Measurements from ENCODE around the gene CSNK1E.
"Not testable (repeated sequence)": the region's sequence is repeated elsewhere in the genome, so short reads cannot be mapped to it uniquely, and the experiment has no call there.

Gene CSNK1E

DNA sequence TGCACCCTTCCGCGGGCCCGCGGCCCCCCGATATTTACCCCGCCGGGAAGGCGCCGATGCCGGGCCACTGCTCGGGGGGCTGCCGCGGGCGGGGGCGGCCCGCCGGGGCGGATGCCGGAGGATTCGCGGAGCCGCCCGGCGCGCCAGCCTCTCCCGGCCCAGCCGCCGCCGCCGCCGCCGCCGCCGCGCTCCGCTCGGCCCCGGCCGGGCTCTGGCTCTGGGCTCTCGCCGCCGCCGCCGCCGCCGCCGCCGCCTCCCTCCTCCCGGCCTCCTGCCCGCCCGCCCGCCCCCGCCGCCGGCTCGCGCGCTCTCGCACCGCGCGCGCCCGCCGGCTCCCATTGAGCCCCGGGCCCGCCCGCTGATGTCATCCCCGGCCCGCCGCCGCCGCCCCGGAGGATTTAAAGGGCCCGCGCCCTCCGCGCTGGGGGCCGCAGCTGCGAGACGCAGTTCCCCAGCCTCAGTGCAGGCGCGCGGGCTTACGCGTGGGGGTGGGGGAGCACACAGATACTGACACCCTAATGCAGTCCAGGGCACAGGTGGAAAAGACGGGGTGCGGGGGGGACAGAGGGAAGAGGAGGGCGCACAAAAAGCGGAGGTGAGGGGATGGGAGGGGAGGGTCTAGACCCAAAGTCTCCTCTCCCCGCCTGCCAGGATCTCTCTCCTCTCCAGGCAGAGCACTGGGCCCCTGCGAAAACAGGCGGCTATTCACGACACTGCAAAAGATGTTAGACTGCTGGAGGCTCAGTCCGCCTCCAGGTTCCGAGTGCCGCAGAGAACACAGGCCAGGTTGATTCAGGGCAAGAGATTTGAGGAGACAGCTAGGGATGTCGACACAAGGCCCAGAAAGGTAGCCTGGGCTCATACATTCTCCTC lies at the start of gene CSNK1E:
Gene CSNK1E, minus strand, starts transcription at position 312 of the 873 bp plus-strand sequence. CDS start 3,276 bp downstream, outside the sequence.
- peak; percentile 7 to 29 for DNase-seq

DNA sequence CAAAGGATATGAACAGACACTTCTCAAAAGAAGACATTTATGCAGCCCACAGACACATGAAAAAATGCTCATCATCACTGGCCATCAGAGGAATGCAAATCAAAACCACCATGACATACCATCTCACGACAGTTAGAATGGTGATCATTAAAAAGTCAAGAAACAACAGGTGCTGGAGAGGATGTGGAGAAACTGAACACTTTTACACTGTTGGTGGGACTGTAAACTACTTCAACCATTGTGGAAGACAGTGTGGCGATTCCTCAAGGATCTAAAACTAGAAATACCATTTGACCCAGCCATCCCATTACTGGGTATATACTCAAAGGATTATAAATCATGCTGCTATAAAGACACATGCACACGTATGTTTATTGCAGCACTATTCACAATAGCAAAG lies 48.6 kb upstream of the CSNK1E start:
- DNase-seq, result not testable (repeated sequence)

DNA sequence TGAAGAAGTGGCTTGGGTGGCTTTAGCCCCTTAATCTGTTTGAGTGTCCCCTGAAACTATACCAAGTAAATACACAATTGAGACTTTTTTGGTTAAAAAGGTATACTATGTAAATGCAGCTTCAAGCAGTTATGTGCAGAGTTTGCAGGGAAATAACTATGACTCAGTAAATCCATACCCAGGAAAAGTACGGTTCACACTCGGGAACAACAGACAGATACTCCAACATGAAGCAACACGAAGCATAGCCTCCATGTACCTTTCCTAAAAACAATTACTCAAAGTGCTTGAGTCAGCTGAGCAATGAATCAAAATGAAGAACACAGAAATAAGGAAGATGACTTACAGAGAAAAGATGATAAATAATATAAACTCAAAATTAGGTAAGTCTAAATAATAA lies 47.9 kb upstream of the CSNK1E start:
- DNase-seq, result not testable (repeated sequence)

GRCh38 chr22:38360560-38360959 lies 43.3 kb upstream of the CSNK1E start:
- DNase-seq, result not testable (repeated sequence)

DNA sequence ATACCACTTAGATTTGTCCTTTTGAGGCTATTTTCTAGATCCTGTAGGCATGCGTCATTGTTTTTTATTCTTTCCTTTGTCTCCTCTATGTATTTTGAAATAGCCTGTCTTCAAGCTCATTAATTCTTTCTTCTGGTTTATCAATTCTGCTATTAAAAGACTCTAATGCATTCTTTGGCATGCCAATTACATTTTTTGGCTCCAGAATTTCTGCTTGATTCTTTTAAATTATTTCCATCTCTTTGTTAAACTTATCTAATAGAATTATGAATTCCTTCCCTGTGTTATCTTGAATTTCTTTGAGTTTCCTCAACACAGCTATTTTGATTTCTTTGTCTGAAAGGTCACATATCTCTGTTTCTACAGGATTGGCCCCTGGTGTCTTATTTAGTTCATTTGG lies 42.6 kb upstream of the CSNK1E start:
- not testable (repeated sequence) for DNase-seq

GRCh38 chr22:38357971-38358370 lies 40.7 kb upstream of the CSNK1E start:
- not testable (repeated sequence) for DNase-seq

- no peak for DNase-seq
These were observed 38.0 kb upstream of the CSNK1E start for GRCh38 chr22:38355275-38355674.

DNA sequence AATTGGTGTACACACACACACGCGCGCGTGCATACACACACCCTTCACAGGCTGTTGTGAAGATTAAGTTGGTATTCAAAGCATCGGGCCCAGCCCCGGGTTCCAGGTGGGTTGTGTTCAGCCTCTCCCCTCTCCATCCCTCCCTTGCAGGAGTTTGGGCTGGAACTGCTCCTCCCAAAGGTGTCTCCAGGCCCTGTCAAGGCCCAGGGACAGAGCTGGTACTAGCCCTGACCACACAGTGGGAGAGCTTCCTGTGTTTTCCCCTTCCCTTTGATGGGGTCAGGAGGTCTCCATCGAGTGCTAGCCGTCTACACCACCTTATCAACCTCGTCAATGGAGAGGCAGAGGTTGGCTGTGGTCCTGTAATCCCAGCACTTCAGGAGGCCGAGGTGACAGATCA lies 36.5 kb upstream of the CSNK1E start:
- DNase-seq, result no peak

DNA sequence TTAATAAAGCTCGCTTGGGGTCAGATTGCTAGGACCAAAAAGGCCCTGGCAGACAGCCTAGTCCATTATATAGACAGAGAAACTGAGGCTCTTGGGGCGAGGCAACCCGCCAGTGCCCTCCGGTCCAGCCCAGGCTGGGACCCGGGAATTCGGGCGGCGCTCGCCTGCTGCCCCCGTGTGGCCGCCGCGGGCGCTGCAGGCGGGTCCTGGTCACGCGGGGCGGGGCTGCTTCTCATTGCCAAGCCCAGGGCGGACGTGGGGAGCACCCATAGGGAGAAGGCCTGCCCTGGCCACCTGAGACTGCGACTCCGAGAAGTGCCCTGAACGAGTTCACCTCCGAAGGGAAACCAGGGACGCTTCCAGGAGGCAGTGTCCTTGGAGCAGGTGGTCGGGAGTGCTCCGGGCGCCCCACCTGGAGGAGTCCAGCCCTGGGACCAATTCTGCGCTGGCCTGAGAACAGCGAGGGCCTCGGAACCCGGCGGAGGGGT lies 36.0 kb upstream of the CSNK1E start:
- peak; percentile 37 to 39 for DNase-seq

DNA sequence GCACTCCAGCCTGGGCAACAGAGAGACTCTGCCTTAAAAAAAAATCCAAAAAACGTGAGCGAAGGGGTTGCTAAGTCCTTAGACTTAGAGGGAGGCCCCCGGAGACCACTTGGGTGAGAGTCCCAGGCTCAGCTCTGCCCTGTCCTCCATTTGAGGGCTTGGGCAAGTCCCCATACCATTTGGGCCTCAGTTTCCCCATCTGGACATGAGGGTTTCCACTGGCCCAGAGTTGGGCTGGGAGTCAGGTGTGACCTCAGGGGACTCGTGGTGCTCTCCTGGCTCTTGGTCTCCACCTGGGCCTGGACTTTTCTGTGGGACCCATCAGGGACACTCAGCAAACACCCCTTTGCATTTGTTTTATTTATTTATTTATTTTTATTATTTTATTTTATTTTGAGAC lies 35.2 kb upstream of the CSNK1E start:
- no peak for DNase-seq

GRCh38 chr22:38350444-38351359 lies 33.5 kb upstream of the CSNK1E start:
- no peak for DNase-seq

- no peak for DNase-seq
These were observed 31.7 kb upstream of the CSNK1E start for GRCh38 chr22:38348751-38349496.

DNA sequence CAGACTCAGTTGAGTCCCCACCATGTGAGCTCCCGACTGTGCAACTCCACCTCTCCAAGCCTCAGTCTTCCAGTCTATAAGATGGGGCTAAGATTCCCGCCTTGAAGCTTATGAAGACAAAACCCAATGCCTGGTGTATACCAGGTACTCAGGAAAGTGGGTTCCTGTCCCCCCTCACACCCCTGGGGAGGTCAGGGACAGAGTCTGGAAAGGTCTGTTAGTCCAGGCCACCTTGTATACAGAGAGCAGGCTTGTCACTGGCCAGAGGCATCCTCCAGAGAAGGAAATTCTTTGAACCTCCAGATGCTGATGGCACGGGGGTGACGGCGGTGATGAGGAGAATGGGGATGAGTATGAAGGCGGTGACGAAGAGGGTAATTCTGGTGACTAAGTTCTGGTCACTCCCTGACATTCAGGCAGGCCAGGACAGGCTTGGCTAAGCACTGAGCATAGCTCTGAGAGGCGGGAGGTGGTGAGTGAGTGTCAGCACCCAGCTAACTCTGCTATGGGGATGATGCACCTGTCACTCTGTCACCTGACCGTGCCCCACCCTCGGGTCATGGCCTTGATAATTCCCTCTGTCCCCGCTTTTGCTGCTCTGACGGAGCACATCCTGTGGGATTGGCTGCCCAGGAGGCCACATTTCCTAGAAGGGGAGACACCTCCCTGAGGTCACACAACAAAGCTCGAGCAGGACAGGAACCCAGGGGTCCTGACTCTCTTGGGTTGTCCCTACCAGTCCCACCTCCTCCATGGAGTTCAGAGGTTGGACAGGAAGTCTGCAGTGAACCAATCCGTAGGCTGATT lies 30.9 kb upstream of the CSNK1E start:
- no peak for DNase-seq

DNA sequence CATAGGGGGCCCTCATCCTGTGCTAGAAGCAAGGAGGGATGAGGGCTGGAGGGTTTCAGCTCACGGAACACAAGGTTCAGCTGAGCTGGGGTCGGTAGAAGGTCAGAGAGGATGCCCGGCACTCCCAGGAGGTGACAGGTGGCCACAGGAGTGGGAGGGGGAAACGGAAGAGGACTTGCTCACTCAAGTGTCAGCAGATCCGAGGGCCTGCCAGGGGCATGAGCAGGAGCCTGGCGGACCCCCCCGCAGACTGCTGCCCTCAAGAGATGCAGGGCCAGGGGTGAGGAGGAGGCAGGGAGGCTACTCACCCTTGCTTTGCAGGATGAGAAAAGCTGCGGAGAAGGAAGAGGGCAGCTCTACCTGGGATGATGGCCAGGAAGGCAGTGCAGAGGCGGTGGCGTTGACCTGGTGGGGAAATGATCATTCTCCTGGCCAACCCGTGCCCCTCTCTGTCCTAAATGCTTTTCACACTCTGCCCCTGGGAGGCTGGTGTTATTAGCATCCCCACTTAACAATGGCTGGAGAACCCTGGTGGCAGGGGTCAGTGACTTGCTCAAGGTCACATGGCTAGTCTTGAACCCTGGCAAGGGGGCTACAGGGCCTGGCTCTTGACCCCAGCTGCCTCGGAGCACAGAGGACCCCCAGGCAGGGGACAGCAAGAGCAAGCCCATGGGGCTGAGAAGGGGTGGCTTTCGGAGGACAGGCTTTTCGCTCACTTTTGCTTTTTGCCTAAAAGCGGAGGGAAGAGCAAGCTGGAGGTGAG lies 30.1 kb upstream of the CSNK1E start:
- DNase-seq, result no peak

- no peak for DNase-seq
These were observed 29.3 kb upstream of the CSNK1E start for GRCh38 chr22:38346506-38346905.

- no peak for DNase-seq
These were observed 28.5 kb upstream of the CSNK1E start for GRCh38 chr22:38345782-38346181.

GRCh38 chr22:38339893-38340292 lies 22.7 kb upstream of the CSNK1E start:
- DNase-seq, result not testable (repeated sequence)

- DNase-seq, result peak; percentile 40 to 50
These were observed 21.6 kb upstream of the CSNK1E start for GRCh38 chr22:38338772-38339379.

DNA sequence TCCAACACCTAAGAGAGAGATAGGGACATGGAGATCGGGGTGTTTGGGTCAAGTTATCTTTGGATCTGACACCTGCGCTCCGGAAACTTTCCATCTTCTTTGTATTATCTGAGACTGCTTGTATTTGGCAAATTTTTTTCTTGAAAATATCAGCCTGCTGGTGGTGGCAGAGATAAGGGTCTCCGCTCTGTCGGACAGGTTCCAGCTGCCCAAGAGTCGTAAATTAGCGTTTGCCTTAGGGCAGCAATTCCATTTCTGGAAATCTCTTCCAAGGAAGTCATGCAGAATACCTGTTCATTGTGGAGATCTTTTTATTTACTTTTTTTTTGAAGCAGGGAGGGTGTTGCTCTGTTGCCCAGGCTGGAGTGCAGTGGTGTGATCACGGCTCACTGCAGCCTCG lies 19.5 kb upstream of the CSNK1E start:
- no peak for DNase-seq

DNA sequence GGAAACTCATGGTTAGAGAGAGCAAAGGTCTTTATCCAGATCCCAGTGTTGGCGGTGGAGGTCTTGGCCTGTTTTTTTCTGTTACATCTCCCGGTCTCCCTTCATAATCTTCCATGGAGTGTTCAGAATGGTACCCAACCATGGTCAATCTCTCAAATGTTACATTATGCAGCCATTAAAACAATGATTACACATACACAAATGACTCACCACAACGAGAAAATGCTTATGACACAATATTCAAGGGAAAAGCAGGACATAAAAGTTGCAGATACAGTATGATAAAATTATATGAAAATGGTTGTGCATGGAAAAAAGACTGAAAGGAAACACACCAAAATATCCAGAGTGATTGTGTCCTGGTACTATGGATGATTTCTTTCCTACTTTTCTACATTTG lies 17.8 kb upstream of the CSNK1E start:
- no peak for DNase-seq

DNA sequence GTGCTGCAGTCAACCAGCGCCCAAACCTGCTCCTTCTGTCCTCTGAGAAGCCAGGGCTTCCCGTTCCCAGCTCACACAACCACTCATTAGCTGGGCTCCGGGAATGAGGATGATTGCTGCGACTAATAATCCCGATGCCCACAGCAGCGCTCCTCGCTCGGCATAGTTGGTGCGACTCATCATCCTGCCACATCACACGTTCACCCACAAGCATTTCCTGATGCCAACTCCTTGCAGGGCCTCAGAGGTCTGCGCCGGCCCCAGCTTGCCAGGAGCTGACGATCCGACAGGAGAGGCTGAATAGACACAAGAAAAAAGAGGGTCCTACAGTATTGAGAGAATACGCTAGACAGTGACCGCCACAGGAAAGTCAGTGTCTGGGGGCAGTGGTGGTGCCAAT lies 10.6 kb upstream of the CSNK1E start:
- DNase-seq, result no peak
